ENCODE measurements around the gene COL18A1.

GRCh38 chr21:45373991-45374816 is 30.8 kb upstream of the COL18A1 start:
- TF ChIP-seq CTCF (IDR thresholded peaks at IDR 0.05) (no peak), POLR2A (IDR thresholded peaks at IDR 0.05) (no peak), EP300 (IDR thresholded peaks at IDR 0.05) (no peak)
